Left lung (tissue), 10 donors: ENCODE results near the gene TCEA3. TPM values are rescaled to one million over a fixed set of nuclear protein-coding genes. Genes with fewer than 3 reads are reported as not detected.

Experiments used
- ATAC-seq: fragments of 200-7000 bp; cut with Tn5 transposase; one replicate; pipeline ENCODE4 v1.9.1; 2020; ENCODE audit warnings: moderate library complexity
- DNase-seq, 4 donors: peaks; one replicate each; pipeline ENCODE4 v3.0.0-alpha.2; 2013 to 2020
- H3K27ac ChIP-seq, 2 donors: fragments of 200-600 bp; sonication (generic) in 1 of 2; one replicate each; pipeline versions ENCODE4 v1.5.0 to v1.8.0; 2020 to 2021
- H3K27me3 ChIP-seq, 2 donors: fragments of 200-600 bp; sonication (generic) in 1 of 2; one replicate each; pipeline versions ENCODE4 v1.5.0 to v1.8.0; 2020 to 2021
- H3K36me3 ChIP-seq, 2 donors: fragments of 200-600 bp; sonication (generic) in 1 of 2; one replicate each; pipeline versions ENCODE4 v1.5.0 to v1.8.0; 2020 to 2021
- H3K4me1 ChIP-seq, 2 donors: fragments of 200-600 bp; one replicate each; pipeline ENCODE4 v1.8.0; 2021
- H3K4me3 ChIP-seq, 2 donors: fragments of 200-600 bp; sonication (generic) in 1 of 2; one replicate each; pipeline versions ENCODE4 v1.5.0 to v1.8.0; 2020 to 2021; ENCODE audit warnings: mild to moderate bottlenecking in 1 of 2
- H3K9me3 ChIP-seq, 2 donors: fragments of 200-600 bp; sonication (generic) in 1 of 2; one replicate each; pipeline versions ENCODE4 v1.5.0 to v1.8.0; 2020 to 2021
- CTCF ChIP-seq, 2 donors: fragments of 200-600 bp; sonication (generic) in 1 of 2; IDR thresholded peaks; one replicate each; pipeline versions ENCODE4 v1.5.0 to v1.8.0; 2021; ENCODE audit warnings: antibody characterized with exemption in 2 of 2
- intact Hi-C, 2 donors: fragments of 100-400 bp; cut with DNase I; formaldehyde crosslinking; loops; one replicate each; pipeline versions ENCODE4 v1.11.2 to v1.14.2; 2022
- polyA plus RNA-seq, 6 donors: library from polyadenylated mRNA; unstranded; fragments of 120-200 nt; gene quantifications; one replicate each; pipeline ENCODE4 v1.2.1, GENCODE V29; 2013; ENCODE audit not compliant: insufficient read length in 6 of 6
- total RNA-seq, 2 donors: library from RNA; stranded (reverse); fragmentation: NEBNext Ultra II Directional; extraction: Animal tissue kit (Norgen Biotek cat#: 25700); gene quantifications; one replicate each; pipeline ENCODE4 v1.2.1, GENCODE V29; 2021
- donor health status: DM: no; HTN: yes; CAD: no.
- donor health status: DM: no; HTN: no; CAD: no.

The TCEA3 gene
- total and polyA plus RNA-seq, 8 donors: 15.5 to 43.2 (median 28.0) TPM

GRCh38 chr1:23343221-23344110 lies 81.1 kb downstream of the TCEA3 start:
- Histone ChIP-seq H3K27ac (peak overlapping the region; percentile 96 to 97), H3K27me3 (no peaks in the 10 kb centered on the region), H3K4me1 (peaks cover 15 to 61% of the 10 kb centered on the region in 2 donors), H3K9me3 (no peaks in the 10 kb centered on the region), H3K36me3 (no peaks in the 10 kb centered on the region), H3K4me3 (peak overlapping the region; percentile 77 to 99)
- ATAC-seq: peak; percentile 37
- DNase-seq: peak in 1 of 4 donors; percentile 87
- no peak for TF ChIP-seq CTCF (IDR thresholded peaks at IDR 0.05)
- intact Hi-C loops: no loop called here

GRCh38 chr1:23341931-23342692 lies 82.4 kb downstream of the TCEA3 start:
- Histone ChIP-seq H3K4me3 (peak overlapping the region; percentile 77 to 99), H3K9me3 (no peaks in the 10 kb centered on the region), H3K27me3 (no peaks in the 10 kb centered on the region), H3K4me1 (peaks cover 15 to 71% of the 10 kb centered on the region in 2 donors), H3K27ac (peak overlapping the region; percentile 96 to 97), H3K36me3 (peaks cover 0 to 11% of the 10 kb centered on the region in 2 donors)
- no peak for ATAC-seq
- intact Hi-C loops: no loop called here
- no peak for TF ChIP-seq CTCF (IDR thresholded peaks at IDR 0.05)
- no peak for DNase-seq

GRCh38 chr1:23339632-23340031 lies 84.9 kb downstream of the TCEA3 start:
- intact Hi-C loops: no loop called here
- H3K27ac ChIP-seq: no peak overlapping the region
- no peak for TF ChIP-seq CTCF (IDR thresholded peaks at IDR 0.05)
- H3K36me3 ChIP-seq: peaks cover 0 to 35% of the 10 kb centered on the region in 2 donors
- H3K4me1 ChIP-seq: peaks cover 15 to 62% of the 10 kb centered on the region in 2 donors
- no peaks in the 10 kb centered on the region for H3K9me3 ChIP-seq
- no peaks in the 10 kb centered on the region for H3K27me3 ChIP-seq
- no peak overlapping the region for H3K4me3 ChIP-seq
- ATAC-seq: no peak
- no peak for DNase-seq

GRCh38 chr1:23337869-23338268 lies 86.7 kb downstream of the TCEA3 start:
- no peaks in the 10 kb centered on the region for H3K9me3 ChIP-seq
- peaks cover 15 to 55% of the 10 kb centered on the region in 2 donors for H3K4me1 ChIP-seq
- no peak overlapping the region for H3K4me3 ChIP-seq
- DNase-seq (no peak), ATAC-seq (no peak)
- H3K36me3 ChIP-seq: peaks cover 0 to 52% of the 10 kb centered on the region in 2 donors
- no peaks in the 10 kb centered on the region for H3K27me3 ChIP-seq
- H3K27ac ChIP-seq: no peak overlapping the region
- no peak for TF ChIP-seq CTCF (IDR thresholded peaks at IDR 0.05)
- intact Hi-C loops: no loop called here

- Histone ChIP-seq H3K27me3 (no peaks in the 10 kb centered on the region), H3K4me3 (no peak overlapping the region), H3K36me3 (peaks cover 0 to 99% of the 10 kb centered on the region in 2 donors), H3K9me3 (no peaks in the 10 kb centered on the region), H3K4me1 (no peaks in the 10 kb centered on the region), H3K27ac (no peak overlapping the region)
- intact Hi-C loops: no loop called here
- peak in 1 of 4 donors; percentile 22 for DNase-seq
- TF ChIP-seq CTCF (IDR thresholded peaks at IDR 0.05): no peak
- no peak for ATAC-seq
Observed at GRCh38 chr1:23331713-23332112, 92.8 kb downstream of the TCEA3 start.
